ENCODE results near the gene ABR.
"Not testable (repeated sequence)": the region's sequence is repeated elsewhere in the genome, so short reads cannot be mapped to it uniquely, and the experiment has no call there.

Gene ABR

GRCh38 chr17:1090465-1091189 lies 89.2 kb downstream of the ABR start:
- no peak for DNase-seq

GRCh38 chr17:1089915-1090314 lies 89.9 kb downstream of the ABR start:
- DNase-seq: no peak

GRCh38 chr17:1087381-1088241 lies 92.2 kb downstream of the ABR start:
- no peak for DNase-seq

- no peak for DNase-seq
Observed at GRCh38 chr17:1083451-1084187, 96.2 kb downstream of the ABR start.

GRCh38 chr17:1082579-1082978 lies 97.2 kb downstream of the ABR start:
- DNase-seq: no peak

- no peak for DNase-seq
Observed at GRCh38 chr17:1078831-1079561, 100.8 kb downstream of the ABR start.

- DNase-seq: no peak
Observed at GRCh38 chr17:1077986-1078711, 101.6 kb downstream of the ABR start.

- DNase-seq: no peak
Observed at GRCh38 chr17:1077581-1077985, 102.2 kb downstream of the ABR start.

- DNase-seq: no peak
Observed at GRCh38 chr17:1076982-1077302, 102.8 kb downstream of the ABR start.

- DNase-seq: no peak
Observed at GRCh38 chr17:1076299-1076981, 103.3 kb downstream of the ABR start.

- no peak for DNase-seq
Observed at GRCh38 chr17:1074886-1075605, 104.7 kb downstream of the ABR start.

GRCh38 chr17:1073963-1074625 lies 105.7 kb downstream of the ABR start:
- not testable (repeated sequence) for DNase-seq

GRCh38 chr17:1073241-1073962 lies 106.4 kb downstream of the ABR start:
- no peak for DNase-seq

- DNase-seq: no peak
Observed at GRCh38 chr17:1072551-1072961, 107.2 kb downstream of the ABR start.

GRCh38 chr17:1071103-1071825 lies 108.5 kb downstream of the ABR start:
- DNase-seq: no peak

- DNase-seq: no peak
Observed at GRCh38 chr17:1070411-1070810, 109.4 kb downstream of the ABR start.

GRCh38 chr17:1069847-1070246 lies 109.9 kb downstream of the ABR start:
- no peak for DNase-seq

GRCh38 chr17:1068356-1068755 lies 111.4 kb downstream of the ABR start:
- no peak for DNase-seq
